SU-DHL-6 (cell line): ENCODE data around the gene XIRP1.
A peak's percentile ranks its signal among the peaks of the same experiment; 100 is the strongest.

Experiments used
- H2AFZ ChIP-seq: fragments of 200-600 bp; sonication (generic); 2 replicates; pipeline ENCODE4 v1.6.1; 2014; ENCODE audit warnings: low read depth, mild to moderate bottlenecking, moderate library complexity, mixed read lengths, antibody characterized with exemption, low read length; ENCODE audit not compliant: severe bottlenecking
- H3F3A ChIP-seq: fragments of 200-600 bp; shearing (Covaris generic); 2 replicates; pipeline ENCODE4 v1.6.0; 2016; ENCODE audit warnings: antibody characterized with exemption, mild to moderate bottlenecking; ENCODE audit not compliant: insufficient read depth
- H3K27ac ChIP-seq: fragments of 200-600 bp; sonication (generic); 2 replicates; pipeline ENCODE4 v1.5.1; 2016; ENCODE audit warnings: low read depth, mild to moderate bottlenecking, low read length, moderate library complexity, mixed read lengths
- H3K27me3 ChIP-seq: fragments of 200-600 bp; sonication (generic), shearing (Covaris generic); 2 replicates; pipeline ENCODE4 v1.6.0; 2014; ENCODE audit warnings: mild to moderate bottlenecking, low read length
- H3K36me3 ChIP-seq: fragments of 200-600 bp; sonication (generic); 2 replicates; pipeline ENCODE4 v1.6.1; 2014; ENCODE audit warnings: mild to moderate bottlenecking, low read length, mixed read lengths
- H3K4me2 ChIP-seq: fragments of 300-600, 200-600 bp; shearing (Covaris generic), sonication (generic); 2 replicates; pipeline ENCODE4 v1.6.0; 2014; ENCODE audit warnings: low read length, low read depth, mild to moderate bottlenecking; ENCODE audit not compliant: poor library complexity, severe bottlenecking
- H3K4me3 ChIP-seq: fragments of 200-600 bp; sonication (generic); 2 replicates; pipeline ENCODE4 v1.5.1; 2014; ENCODE audit warnings: antibody characterized with exemption, low read length, mild to moderate bottlenecking, mixed read lengths; ENCODE audit not compliant: insufficient read depth, poor library complexity, severe bottlenecking
- H3K79me2 ChIP-seq: fragments of 200-600 bp; sonication (generic); 2 replicates; pipeline ENCODE4 v1.6.1; 2014; ENCODE audit warnings: mild to moderate bottlenecking, low read length, moderate library complexity; ENCODE audit not compliant: insufficient read depth
- H3K9ac ChIP-seq: fragments of 200-600 bp; sonication (generic); 2 replicates; pipeline ENCODE4 v1.7.0; 2014; ENCODE audit warnings: mild to moderate bottlenecking, low read length
- H3K9me2 ChIP-seq: fragments of 200-600 bp; sonication (generic); replicated peaks from 2 replicates; pipeline ENCODE4 v1.6.1; 2014; ENCODE audit warnings: low read length; ENCODE audit not compliant: insufficient read depth
- H3K9me3 ChIP-seq: fragments of 200-600 bp; sonication (generic); 2 replicates; pipeline ENCODE4 v1.6.1; 2014; ENCODE audit warnings: low read length, mixed read lengths; ENCODE audit not compliant: insufficient read depth
- H4K20me1 ChIP-seq: fragments of 200-600 bp; sonication (generic); 2 replicates; pipeline ENCODE4 v1.6.1; 2014; ENCODE audit warnings: low read depth, mild to moderate bottlenecking, antibody characterized with exemption, low read length, moderate library complexity, mixed read lengths
- CTCF ChIP-seq: fragments of 200-600 bp; sonication (generic); IDR thresholded peaks from one replicate; pipeline ENCODE4 v1.5.1; 2017; ENCODE audit warnings: antibody characterized with exemption, mild to moderate bottlenecking, low read length, moderate library complexity; ENCODE audit not compliant: insufficient read depth, poor library complexity, severe bottlenecking
- EZH2phosphoT487 ChIP-seq: fragments of 200-600 bp; sonication (generic), shearing (Covaris generic); conservative IDR thresholded peaks from 2 replicates; pipeline ENCODE4 v1.6.1; 2018; ENCODE audit warnings: mild to moderate bottlenecking, antibody characterized with exemption, low read length, moderate library complexity, mixed read lengths

XIRP1 gene

GRCh38 chr3:39180183-39180545 is 12.2 kb downstream of the XIRP1 start:
- Histone ChIP-seq H3K9me2 (no peaks in the 10 kb centered on the region), H4K20me1 (no peaks in the 10 kb centered on the region), H3K36me3 (no peaks in the 10 kb centered on the region), H3K79me2 (no peaks in the 10 kb centered on the region), H3F3A (peaks cover 4% of the 10 kb centered on the region; the same call in 1 of the 2 replicates), H3K4me2 (peak overlapping the region; percentile 46), H3K9me3 (no peaks in the 10 kb centered on the region), H3K4me3 (peak overlapping the region; percentile 36), H3K9ac (no peak overlapping the region), H3K27ac (no peak overlapping the region), H3K27me3 (no peaks in the 10 kb centered on the region), H2AFZ (no peak overlapping the region)
- TF ChIP-seq CTCF (no peak), EZH2phosphoT487 (no peak)

GRCh38 chr3:39178553-39178952 is 13.8 kb downstream of the XIRP1 start:
- no peaks in the 10 kb centered on the region for H3K27me3 ChIP-seq
- peak overlapping the region; percentile 70 for H3K4me2 ChIP-seq
- no peak overlapping the region for H3K4me3 ChIP-seq
- H3K36me3 ChIP-seq: no peaks in the 10 kb centered on the region
- no peak for TF ChIP-seq CTCF
- TF ChIP-seq EZH2phosphoT487: no peak
- H4K20me1 ChIP-seq: no peaks in the 10 kb centered on the region
- H3K27ac ChIP-seq: no peak overlapping the region
- H3K9ac ChIP-seq: 0 out of 2 replicates have a peak overlapping the region, but pooled peaks have one; percentile 40
- no peaks in the 10 kb centered on the region for H3K9me2 ChIP-seq
- H3K79me2 ChIP-seq: no peaks in the 10 kb centered on the region
- no peaks in the 10 kb centered on the region for H3K9me3 ChIP-seq
- H2AFZ ChIP-seq: no peak overlapping the region
- H3F3A ChIP-seq: peaks cover 4% of the 10 kb centered on the region; the same call in 1 of the 2 replicates

- H3K4me2 ChIP-seq: peak overlapping the region; percentile 70
- H3K9me3 ChIP-seq: no peaks in the 10 kb centered on the region
- H3K36me3 ChIP-seq: no peaks in the 10 kb centered on the region
- no peaks in the 10 kb centered on the region for H3K27me3 ChIP-seq
- no peaks in the 10 kb centered on the region for H4K20me1 ChIP-seq
- peak overlapping the region; percentile 69 for H2AFZ ChIP-seq
- TF ChIP-seq EZH2phosphoT487: no peak
- TF ChIP-seq CTCF: no peak
- no peaks in the 10 kb centered on the region for H3K9me2 ChIP-seq
- H3K79me2 ChIP-seq: no peaks in the 10 kb centered on the region
- H3F3A ChIP-seq: peaks cover 4% of the 10 kb centered on the region; the same call in 1 of the 2 replicates
- H3K27ac ChIP-seq: no peak overlapping the region
- peak overlapping the region; percentile 40; the same call in 1 of the 2 replicates for H3K9ac ChIP-seq
- H3K4me3 ChIP-seq: peak overlapping the region; percentile 51
Observed at GRCh38 chr3:39177708-39178332, 14.6 kb downstream of the XIRP1 start.
